DOHH2 (cell line): Measurements from ENCODE around the gene ZBTB7C.

Source experiments
- H3F3A ChIP-seq: fragments of 200-600 bp; sonication (generic), shearing (Covaris generic); 2 replicates; pipeline ENCODE4 v1.6.0; 2016; ENCODE audit warnings: antibody characterized with exemption, mild to moderate bottlenecking; ENCODE audit not compliant: control insufficient read depth, insufficient read depth
- H3K27ac ChIP-seq: fragments of 200-600 bp; sonication (generic); 2 replicates; pipeline ENCODE4 v1.5.1; 2014; ENCODE audit warnings: low read depth, mild to moderate bottlenecking, low read length, moderate library complexity
- H3K27me3 ChIP-seq: fragments of 200-600 bp; sonication (generic); 2 replicates; pipeline ENCODE4 v1.6.1; 2014; ENCODE audit warnings: mild to moderate bottlenecking, low read length, mixed read lengths; ENCODE audit not compliant: control insufficient read depth
- H3K36me3 ChIP-seq: fragments of 200-600 bp; sonication (generic); 2 replicates; pipeline ENCODE4 v1.6.1; 2014; ENCODE audit warnings: mild to moderate bottlenecking, low read length, moderate library complexity, mixed read lengths; ENCODE audit not compliant: control insufficient read depth
- H3K4me1 ChIP-seq: fragments of 200-600 bp; sonication (generic); 2 replicates; pipeline ENCODE4 v1.6.1; 2014; ENCODE audit warnings: mild to moderate bottlenecking, low read length, mixed read lengths; ENCODE audit not compliant: control insufficient read depth
- H3K4me2 ChIP-seq: fragments of 200-600 bp; sonication (generic); 2 replicates; pipeline ENCODE4 v1.6.0; 2014; ENCODE audit warnings: mild to moderate bottlenecking, low read length, moderate library complexity
- H3K4me3 ChIP-seq: fragments of 200-600 bp; sonication (generic); 2 replicates; pipeline ENCODE4 v1.5.1; 2014; ENCODE audit warnings: mild to moderate bottlenecking, low read length, mixed read lengths
- H3K79me2 ChIP-seq: fragments of 200-600 bp; sonication (generic); 2 replicates; pipeline ENCODE4 v1.6.1; 2014; ENCODE audit warnings: mild to moderate bottlenecking, low read length, mixed read lengths; ENCODE audit not compliant: control insufficient read depth
- H3K9me2 ChIP-seq: fragments of 200-600 bp; sonication (generic); replicated peaks from 2 replicates; pipeline ENCODE4 v1.6.1; 2014; ENCODE audit warnings: mild to moderate bottlenecking, low read length, mixed read lengths; ENCODE audit not compliant: control insufficient read depth
- H3K9me3 ChIP-seq: fragments of 200-600 bp; sonication (generic); 2 replicates; pipeline ENCODE4 v1.6.1; 2014; ENCODE audit warnings: antibody characterized with exemption, low read length, mixed read lengths; ENCODE audit not compliant: control insufficient read depth, insufficient read depth
- H4K20me1 ChIP-seq: fragments of 200-600 bp; sonication (generic); 2 replicates; pipeline ENCODE4 v1.6.0; 2014; ENCODE audit warnings: low read depth, mild to moderate bottlenecking, antibody characterized with exemption, low read length, moderate library complexity; ENCODE audit not compliant: control insufficient read depth, insufficient read depth
- EZH2phosphoT487 ChIP-seq: fragments of 200-600 bp; sonication (generic); IDR thresholded peaks from 2 replicates; pipeline ENCODE4 v1.6.1; 2017; ENCODE audit warnings: borderline replicate concordance, mild to moderate bottlenecking, antibody characterized with exemption, low read length, moderate library complexity, mixed read lengths
- TF ChIP-seq, protein P1 (sequence below): fragments of 200-600 bp; sonication (generic); IDR thresholded peaks from one replicate; pipeline ENCODE4 v1.5.1; 2014; ENCODE audit warnings: antibody characterized with exemption, mild to moderate bottlenecking, low read depth, low read length; ENCODE audit not compliant: poor library complexity, severe bottlenecking

ZBTB7C gene

DNA sequence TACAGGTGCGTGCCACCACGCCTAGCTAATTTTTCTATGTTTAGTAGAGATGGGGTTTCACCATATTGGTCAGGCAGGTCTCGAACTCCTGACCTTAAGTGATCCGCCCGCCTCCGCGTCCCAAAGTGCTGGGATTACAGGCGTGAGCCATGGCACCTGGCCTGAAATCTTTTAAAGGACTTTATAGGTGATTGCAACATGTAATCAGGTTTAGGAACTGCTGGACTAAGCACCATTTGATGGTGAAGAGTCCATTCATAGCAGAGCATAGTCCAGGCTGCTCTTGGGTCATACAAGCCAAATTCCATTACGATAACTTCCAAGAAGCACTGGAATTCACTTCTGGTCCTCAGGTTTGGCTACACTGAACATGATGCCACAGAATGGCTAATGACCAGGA lies 278.1 kb downstream of the ZBTB7C start:
- TF ChIP-seq, protein P1, sequence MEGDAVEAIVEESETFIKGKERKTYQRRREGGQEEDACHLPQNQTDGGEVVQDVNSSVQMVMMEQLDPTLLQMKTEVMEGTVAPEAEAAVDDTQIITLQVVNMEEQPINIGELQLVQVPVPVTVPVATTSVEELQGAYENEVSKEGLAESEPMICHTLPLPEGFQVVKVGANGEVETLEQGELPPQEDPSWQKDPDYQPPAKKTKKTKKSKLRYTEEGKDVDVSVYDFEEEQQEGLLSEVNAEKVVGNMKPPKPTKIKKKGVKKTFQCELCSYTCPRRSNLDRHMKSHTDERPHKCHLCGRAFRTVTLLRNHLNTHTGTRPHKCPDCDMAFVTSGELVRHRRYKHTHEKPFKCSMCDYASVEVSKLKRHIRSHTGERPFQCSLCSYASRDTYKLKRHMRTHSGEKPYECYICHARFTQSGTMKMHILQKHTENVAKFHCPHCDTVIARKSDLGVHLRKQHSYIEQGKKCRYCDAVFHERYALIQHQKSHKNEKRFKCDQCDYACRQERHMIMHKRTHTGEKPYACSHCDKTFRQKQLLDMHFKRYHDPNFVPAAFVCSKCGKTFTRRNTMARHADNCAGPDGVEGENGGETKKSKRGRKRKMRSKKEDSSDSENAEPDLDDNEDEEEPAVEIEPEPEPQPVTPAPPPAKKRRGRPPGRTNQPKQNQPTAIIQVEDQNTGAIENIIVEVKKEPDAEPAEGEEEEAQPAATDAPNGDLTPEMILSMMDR: no peak
- TF ChIP-seq EZH2phosphoT487: no peak
- H3K79me2 ChIP-seq: no peaks in the 10 kb centered on the region
- H3K9me3 ChIP-seq: no peaks in the 10 kb centered on the region
- H3K9me2 ChIP-seq: no peaks in the 10 kb centered on the region
- no peak overlapping the region for H3K4me3 ChIP-seq
- H3K27ac ChIP-seq: no peak overlapping the region
- no peaks in the 10 kb centered on the region for H3K4me1 ChIP-seq
- no peak overlapping the region for H3K4me2 ChIP-seq
- no peaks in the 10 kb centered on the region for H3F3A ChIP-seq
- peaks cover 8% of the 10 kb centered on the region for H3K27me3 ChIP-seq
- H4K20me1 ChIP-seq: no peaks in the 10 kb centered on the region
- H3K36me3 ChIP-seq: no peaks in the 10 kb centered on the region

DNA sequence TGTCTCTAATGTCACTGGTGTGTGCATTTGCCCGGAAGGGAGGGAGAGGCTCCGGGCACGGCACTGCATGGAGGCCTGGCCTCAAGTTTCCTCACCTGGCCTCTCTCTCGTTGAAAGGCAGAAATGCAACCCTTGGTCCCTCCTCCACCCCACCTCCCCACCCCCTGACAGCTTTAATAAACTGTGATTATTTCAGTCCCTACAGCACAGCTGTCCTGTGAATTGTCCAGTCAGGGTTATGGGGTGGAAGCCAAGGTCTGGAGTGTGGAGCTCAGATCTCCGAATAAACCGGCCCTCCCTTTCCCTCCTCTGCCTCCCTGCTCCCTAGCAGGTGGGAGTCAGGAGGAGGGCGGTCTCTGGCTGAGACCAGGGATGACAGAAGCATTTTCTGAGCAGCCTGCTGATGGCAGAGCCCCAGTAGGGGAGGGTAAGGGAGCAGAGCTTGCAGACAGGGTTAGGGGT lies 279.5 kb downstream of the ZBTB7C start:
- H3K27ac ChIP-seq: no peak overlapping the region
- H3K4me1 ChIP-seq: no peaks in the 10 kb centered on the region
- TF ChIP-seq EZH2phosphoT487: no peak
- TF ChIP-seq, protein P1: no peak
- H3K4me3 ChIP-seq: no peak overlapping the region
- H4K20me1 ChIP-seq: no peaks in the 10 kb centered on the region
- no peaks in the 10 kb centered on the region for H3K9me2 ChIP-seq
- no peaks in the 10 kb centered on the region for H3F3A ChIP-seq
- no peaks in the 10 kb centered on the region for H3K36me3 ChIP-seq
- H3K79me2 ChIP-seq: no peaks in the 10 kb centered on the region
- no peak overlapping the region for H3K4me2 ChIP-seq
- peaks cover 14% of the 10 kb centered on the region for H3K27me3 ChIP-seq
- H3K9me3 ChIP-seq: no peaks in the 10 kb centered on the region

DNA sequence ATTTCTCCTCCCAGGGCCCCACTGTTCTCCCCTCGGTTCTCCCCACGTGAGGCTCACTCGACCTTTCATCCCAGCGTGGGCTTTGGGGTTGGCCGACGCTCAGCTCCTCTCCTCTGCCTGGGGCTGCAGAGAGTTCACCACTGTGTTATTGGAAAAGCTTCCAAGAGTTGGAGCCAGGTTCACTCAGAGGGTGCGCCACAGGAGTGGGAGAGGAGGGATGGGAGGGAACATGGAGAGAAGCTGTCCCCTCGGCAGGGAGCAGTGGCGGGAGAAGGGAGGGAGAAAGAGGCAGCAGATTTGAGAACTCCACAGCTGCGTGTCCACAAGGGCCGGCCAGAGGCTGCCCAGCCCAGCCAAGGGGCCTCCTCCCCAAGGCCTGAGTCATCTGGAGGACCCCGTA lies 281.6 kb downstream of the ZBTB7C start:
- TF ChIP-seq, protein P1: no peak
- TF ChIP-seq EZH2phosphoT487: no peak
- Histone ChIP-seq H3K4me3 (no peak overlapping the region), H3F3A (no peaks in the 10 kb centered on the region), H3K4me1 (no peaks in the 10 kb centered on the region), H3K36me3 (no peaks in the 10 kb centered on the region), H3K4me2 (no peak overlapping the region), H3K9me3 (no peaks in the 10 kb centered on the region), H3K79me2 (no peaks in the 10 kb centered on the region), H3K27ac (no peak overlapping the region), H3K9me2 (no peaks in the 10 kb centered on the region), H3K27me3 (peaks cover 8% of the 10 kb centered on the region), H4K20me1 (no peaks in the 10 kb centered on the region)
